Smooth muscle cell (in vitro differentiated cells): ENCODE results near the gene GAS2L2. TPM values are rescaled to one million over a fixed set of nuclear protein-coding genes. Genes with fewer than 3 reads are reported as not detected.

ENCODE experiments used
- DNase-seq: peaks from one replicate; lab custom pipeline; 2025; ENCODE audit not compliant: unreplicated experiment; lab: John Stamatoyannopoulos, UW
- H2AFZ ChIP-seq: fragments of 200-600 bp; sonication (generic); 2 replicates; pipeline ENCODE4 v1.6.0; 2016; ENCODE audit warnings: antibody characterized with exemption, low read depth, mild to moderate bottlenecking
- H3F3A ChIP-seq: fragments of 200-600 bp; sonication (generic); 2 replicates; pipeline ENCODE4 v1.6.0; 2017; ENCODE audit warnings: antibody characterized with exemption, low read depth
- H3K27ac ChIP-seq: fragments of 200-600 bp; sonication (generic); 2 replicates; pipeline ENCODE4 v1.5.1; 2016; ENCODE audit warnings: low read depth, mild to moderate bottlenecking
- H3K27me3 ChIP-seq: fragments of 200-600 bp; sonication (generic); 2 replicates; pipeline ENCODE4 v1.6.1; 2016; ENCODE audit warnings: low read depth, mild to moderate bottlenecking
- H3K36me3 ChIP-seq: fragments of 200-600 bp; sonication (generic); 2 replicates; pipeline ENCODE4 v1.5.1; 2016; ENCODE audit warnings: low read depth
- H3K4me1 ChIP-seq: fragments of 200-600 bp; sonication (generic); 2 replicates; pipeline ENCODE4 v1.5.1; 2016; ENCODE audit warnings: low read depth
- H3K4me2 ChIP-seq: fragments of 200-600 bp; sonication (generic); 2 replicates; pipeline ENCODE4 v1.6.0; 2016; ENCODE audit warnings: mild to moderate bottlenecking
- H3K4me3 ChIP-seq: fragments of 200-600 bp; sonication (generic); 2 replicates; pipeline ENCODE4 v1.5.1; 2016; ENCODE audit warnings: mild to moderate bottlenecking
- H3K79me2 ChIP-seq: fragments of 200-600 bp; sonication (generic); 2 replicates; pipeline ENCODE4 v1.6.0; 2016; ENCODE audit warnings: low read depth, mild to moderate bottlenecking
- H3K9ac ChIP-seq: fragments of 200-600 bp; sonication (generic); 2 replicates; pipeline ENCODE4 v1.6.0; 2016; ENCODE audit warnings: low read depth
- H3K9me3 ChIP-seq: fragments of 200-600 bp; sonication (generic); replicated peaks from 2 replicates; pipeline ENCODE4 v1.5.1; 2016; ENCODE audit warnings: low read depth
- H4K20me1 ChIP-seq: fragments of 200-600 bp; sonication (generic); 2 replicates; pipeline ENCODE4 v1.6.0; 2016; ENCODE audit warnings: low read depth
- CTCF ChIP-seq: fragments of 200-600 bp; sonication (generic); IDR thresholded peaks from 2 replicates; pipeline ENCODE4 v1.5.1; 2017; ENCODE audit warnings: borderline replicate concordance, mild to moderate bottlenecking, antibody characterized with exemption; ENCODE audit not compliant: insufficient read depth, poor library complexity, severe bottlenecking
- WGBS: methylation state at CpG from one replicate; pipeline ENCODE4 v1.1.7; 2016; ENCODE audit warnings: low lambda C conversion rate; 5-methylcytosine and 5-hydroxymethylcytosine counted together
- polyA plus RNA-seq: library from polyadenylated mRNA; unstranded; fragments of >200 nt; fragmentation: Nextera tagmentation; extraction: Ambion mirVana; gene quantifications from 2 replicates; pipeline ENCODE4 v1.2.1, GENCODE V29; 2016
- total RNA-seq: library from RNA; depleted of rRNA; stranded (reverse); fragments of >200 nt; gene quantifications from 2 replicates; pipeline ENCODE4 v1.2.3, GENCODE V29; 2014

Gene GAS2L2
- total and polyA plus RNA-seq, 2 experiments from 2014 or later, result not detected

GRCh38 chr17:35710950-35711349 is 42.1 kb downstream of the GAS2L2 start:
- WGBS, result 91% methylated on average over 2 of the region's 2 CpGs
- peaks cover 63% of the 10 kb centered on the region for H4K20me1 ChIP-seq
- H3K27me3 ChIP-seq, result no peaks in the 10 kb centered on the region
- H3K36me3 ChIP-seq, result peaks cover 10% of the 10 kb centered on the region
- no peak for DNase-seq
- no peak overlapping the region for H3K27ac ChIP-seq
- H3F3A ChIP-seq, result peaks cover 13% of the 10 kb centered on the region
- no peak for TF ChIP-seq CTCF
- no peak overlapping the region for H3K4me2 ChIP-seq
- H3K9ac ChIP-seq, result no peak overlapping the region
- peaks cover 31% of the 10 kb centered on the region for H3K4me1 ChIP-seq
- H3K79me2 ChIP-seq, result no peaks in the 10 kb centered on the region
- no peak overlapping the region for H2AFZ ChIP-seq
- no peak overlapping the region for H3K4me3 ChIP-seq
- H3K9me3 ChIP-seq, result no peaks in the 10 kb centered on the region

GRCh38 chr17:35709874-35710273 is 43.2 kb downstream of the GAS2L2 start:
- H3K36me3 ChIP-seq, result peaks cover 10% of the 10 kb centered on the region
- H3K4me2 ChIP-seq, result no peak overlapping the region
- WGBS, result 94% methylated on average over 3 of the region's 3 CpGs
- no peaks in the 10 kb centered on the region for H3K79me2 ChIP-seq
- H2AFZ ChIP-seq, result no peak overlapping the region
- no peak overlapping the region for H3K27ac ChIP-seq
- H3K4me1 ChIP-seq, result peaks cover 22% of the 10 kb centered on the region
- DNase-seq, result no peak
- no peaks in the 10 kb centered on the region for H3K27me3 ChIP-seq
- no peak for TF ChIP-seq CTCF
- H3K9me3 ChIP-seq, result no peaks in the 10 kb centered on the region
- no peak overlapping the region for H3K9ac ChIP-seq
- peaks cover 13% of the 10 kb centered on the region for H3F3A ChIP-seq
- peaks cover 64% of the 10 kb centered on the region for H4K20me1 ChIP-seq
- no peak overlapping the region for H3K4me3 ChIP-seq

- WGBS, result 99% methylated on average over 3 of the region's 3 CpGs
- Histone ChIP-seq H3K4me1 (peaks cover 16% of the 10 kb centered on the region), H3K27ac (no peak overlapping the region), H3K36me3 (peaks cover 10% of the 10 kb centered on the region), H2AFZ (no peak overlapping the region), H3K4me3 (no peak overlapping the region), H3K9me3 (no peaks in the 10 kb centered on the region), H3K4me2 (no peak overlapping the region), H3K27me3 (no peaks in the 10 kb centered on the region), H3F3A (peaks cover 10% of the 10 kb centered on the region), H3K9ac (no peak overlapping the region), H4K20me1 (peaks cover 66% of the 10 kb centered on the region), H3K79me2 (no peaks in the 10 kb centered on the region)
- DNase-seq, result no peak
- TF ChIP-seq CTCF, result no peak
Observed at GRCh38 chr17:35708951-35709350, 44.1 kb downstream of the GAS2L2 start.

GRCh38 chr17:35708149-35708548 is 44.9 kb downstream of the GAS2L2 start:
- Histone ChIP-seq H3K9me3 (no peaks in the 10 kb centered on the region), H3K27ac (peak overlapping the region; percentile 44), H2AFZ (no peak overlapping the region), H3K4me3 (no peak overlapping the region), H3K27me3 (no peaks in the 10 kb centered on the region), H3K4me2 (no peak overlapping the region), H4K20me1 (peaks cover 64% of the 10 kb centered on the region), H3K9ac (no peak overlapping the region), H3F3A (peaks cover 6% of the 10 kb centered on the region), H3K4me1 (peaks cover 10% of the 10 kb centered on the region), H3K79me2 (no peaks in the 10 kb centered on the region), H3K36me3 (peaks cover 10% of the 10 kb centered on the region)
- WGBS, result 66% methylated on average over 3 of the region's 3 CpGs
- TF ChIP-seq CTCF, result no peak
- no peak for DNase-seq
